ENCODE data around the gene PFKL. TPM values are rescaled to one million over a fixed set of nuclear protein-coding genes. Genes with fewer than 3 reads are reported as not detected.
"Not testable (repeated sequence)": the region's sequence is repeated elsewhere in the genome, so short reads cannot be mapped to it uniquely, and the experiment has no call there.

PFKL gene
- total RNA-seq, 2 donors from 2014 or later, result 150 to 184 TPM

GRCh38 chr21:44296916-44297315 is 2.9 kb upstream of the PFKL start:
- no peak overlapping the region for H3K4me3 Mint-ChIP-seq
- no peak for ATAC-seq (replicated peaks)
- H3K4me1 Mint-ChIP-seq, result peaks cover 5% of the 10 kb centered on the region
- H3K27me3 Mint-ChIP-seq, result no peaks in the 10 kb centered on the region
- peaks cover 13% of the 10 kb centered on the region for H3K36me3 Mint-ChIP-seq (ENCODE audit: low read depth)
- no peak overlapping the region for H3K27ac Mint-ChIP-seq
- H3K9me3 Mint-ChIP-seq, result no peaks in the 10 kb centered on the region

GRCh38 chr21:44297525-44298290 is 2.1 kb upstream of the PFKL start:
- peak overlapping the region; percentile 86 for H3K27ac Mint-ChIP-seq
- H3K9me3 Mint-ChIP-seq, result no peaks in the 10 kb centered on the region
- H3K4me1 Mint-ChIP-seq, result peaks cover 5% of the 10 kb centered on the region
- H3K36me3 Mint-ChIP-seq (ENCODE audit: low read depth), result peaks cover 20% of the 10 kb centered on the region
- H3K4me3 Mint-ChIP-seq, result peak overlapping the region; percentile 87
- peak; percentile 57 for ATAC-seq (replicated peaks)
- no peaks in the 10 kb centered on the region for H3K27me3 Mint-ChIP-seq

GRCh38 chr21:44298301-44298700 is 1.6 kb upstream of the PFKL start:
- no peaks in the 10 kb centered on the region for H3K9me3 Mint-ChIP-seq
- ATAC-seq (replicated peaks), result no peak
- H3K4me3 Mint-ChIP-seq, result peak overlapping the region; percentile 87
- no peaks in the 10 kb centered on the region for H3K27me3 Mint-ChIP-seq
- peaks cover 6% of the 10 kb centered on the region for H3K4me1 Mint-ChIP-seq
- peak overlapping the region; percentile 86 for H3K27ac Mint-ChIP-seq
- H3K36me3 Mint-ChIP-seq (ENCODE audit: low read depth), result peaks cover 22% of the 10 kb centered on the region

- Mint-ChIP-seq H3K27me3 (no peaks in the 10 kb centered on the region), H3K4me1 (peaks cover 9% of the 10 kb centered on the region), H3K4me3 (peak overlapping the region; percentile 87), H3K27ac (peak overlapping the region; percentile 86), H3K9me3 (no peaks in the 10 kb centered on the region), H3K36me3 (ENCODE audit: low read depth) (peaks cover 27% of the 10 kb centered on the region)
- no peak for ATAC-seq (replicated peaks)
These were observed 782 bp upstream of the PFKL start for GRCh38 chr21:44299085-44299457.

GRCh38 chr21:44300262-44300959 is 558 bp downstream of the PFKL start:
- peak overlapping the region; percentile 85 for H3K27ac Mint-ChIP-seq
- H3K9me3 Mint-ChIP-seq, result no peaks in the 10 kb centered on the region
- peaks cover 9% of the 10 kb centered on the region for H3K4me1 Mint-ChIP-seq
- peaks cover 34% of the 10 kb centered on the region for H3K36me3 Mint-ChIP-seq (ENCODE audit: low read depth)
- H3K27me3 Mint-ChIP-seq, result no peaks in the 10 kb centered on the region
- peak; percentile 54 for ATAC-seq (replicated peaks)
- H3K4me3 Mint-ChIP-seq, result peak overlapping the region; percentile 83

GRCh38 chr21:44301141-44301540 is 1.3 kb downstream of the PFKL start:
- peak overlapping the region; percentile 83 for H3K4me3 Mint-ChIP-seq

GRCh38 chr21:44301961-44302406 is 2.1 kb downstream of the PFKL start:
- H3K9me3 Mint-ChIP-seq, result no peaks in the 10 kb centered on the region
- H3K27ac Mint-ChIP-seq, result peak overlapping the region; percentile 85
- peaks cover 9% of the 10 kb centered on the region for H3K4me1 Mint-ChIP-seq
- peak overlapping the region; percentile 83 for H3K4me3 Mint-ChIP-seq
- peaks cover 35% of the 10 kb centered on the region for H3K36me3 Mint-ChIP-seq (ENCODE audit: low read depth)
- H3K27me3 Mint-ChIP-seq, result no peaks in the 10 kb centered on the region
- ATAC-seq (replicated peaks), result no peak

More at GRCh38 chr21:44301141-44301540, 1.3 kb downstream of the PFKL start:
- Mint-ChIP-seq H3K4me1 (peaks cover 9% of the 10 kb centered on the region), H3K36me3 (ENCODE audit: low read depth) (peaks cover 34% of the 10 kb centered on the region), H3K27me3 (no peaks in the 10 kb centered on the region), H3K27ac (peak overlapping the region; percentile 85), H3K9me3 (no peaks in the 10 kb centered on the region)
- no peak for ATAC-seq (replicated peaks)

GRCh38 chr21:44302573-44303401 is 2.9 kb downstream of the PFKL start:
- ATAC-seq (replicated peaks); H3K27me3 Mint-ChIP-seq; H3K4me1 Mint-ChIP-seq; H3K9me3 Mint-ChIP-seq: not testable (repeated sequence)
- Mint-ChIP-seq H3K36me3 (ENCODE audit: low read depth) (peaks cover 43% of the 10 kb centered on the region), H3K27ac (peak overlapping the region; percentile 85), H3K4me3 (peak overlapping the region; percentile 83)

- Mint-ChIP-seq H3K27me3 (no peaks in the 10 kb centered on the region), H3K4me3 (peak overlapping the region; percentile 83), H3K27ac (peak overlapping the region; percentile 81), H3K9me3 (no peaks in the 10 kb centered on the region), H3K4me1 (peaks cover 5% of the 10 kb centered on the region), H3K36me3 (ENCODE audit: low read depth) (peaks cover 49% of the 10 kb centered on the region)
- no peak for ATAC-seq (replicated peaks)
These were observed 3.7 kb downstream of the PFKL start for GRCh38 chr21:44303490-44303981.

- Mint-ChIP-seq H3K36me3 (ENCODE audit: low read depth) (peaks cover 55% of the 10 kb centered on the region), H3K4me1 (peaks cover 5% of the 10 kb centered on the region), H3K27ac (no peak overlapping the region), H3K4me3 (no peak overlapping the region), H3K9me3 (no peaks in the 10 kb centered on the region), H3K27me3 (no peaks in the 10 kb centered on the region)
- no peak for ATAC-seq (replicated peaks)
These were observed 4.3 kb downstream of the PFKL start for GRCh38 chr21:44304011-44304616.

- peak overlapping the region; percentile 28 for H3K4me3 Mint-ChIP-seq
- H3K27me3 Mint-ChIP-seq, result no peaks in the 10 kb centered on the region
- ATAC-seq (replicated peaks), result peak; percentile 25
- H3K9me3 Mint-ChIP-seq, result no peaks in the 10 kb centered on the region
- peak overlapping the region; percentile 78 for H3K27ac Mint-ChIP-seq
- H3K4me1 Mint-ChIP-seq, result peaks cover 5% of the 10 kb centered on the region
- peaks cover 55% of the 10 kb centered on the region for H3K36me3 Mint-ChIP-seq (ENCODE audit: low read depth)
These were observed 5.0 kb downstream of the PFKL start for GRCh38 chr21:44304877-44305293.

- H3K4me1 Mint-ChIP-seq, result peaks cover 5% of the 10 kb centered on the region
- H3K9me3 Mint-ChIP-seq, result no peaks in the 10 kb centered on the region
- H3K4me3 Mint-ChIP-seq, result no peak overlapping the region
- H3K36me3 Mint-ChIP-seq (ENCODE audit: low read depth), result peaks cover 54% of the 10 kb centered on the region
- H3K27ac Mint-ChIP-seq, result no peak overlapping the region
- no peak for ATAC-seq (replicated peaks)
- H3K27me3 Mint-ChIP-seq, result no peaks in the 10 kb centered on the region
These were observed 5.8 kb downstream of the PFKL start for GRCh38 chr21:44305691-44306090.

GRCh38 chr21:44306936-44307704 is 7.3 kb downstream of the PFKL start:
- Mint-ChIP-seq H3K9me3 (no peaks in the 10 kb centered on the region), H3K4me3 (no peak overlapping the region), H3K27me3 (no peaks in the 10 kb centered on the region), H3K36me3 (ENCODE audit: low read depth) (peaks cover 55% of the 10 kb centered on the region), H3K4me1 (peaks cover 11% of the 10 kb centered on the region), H3K27ac (peak overlapping the region; percentile 63)
- ATAC-seq (replicated peaks), result no peak

All from activated T-helper 17 cell treated with anti-CD3 and anti-CD28 coated beads, Interleukin-2, amount 50 U/mL, for 72 hours (primary cell).